H1 (cell line): ENCODE results near the gene FLCN. TPM values are rescaled to one million over a fixed set of nuclear protein-coding genes. Genes with fewer than 3 reads are reported as not detected.

Experiments
- CTCF ChIA-PET: fragments of 300-600 bp; sonication (Branson Sonifier 250); formaldehyde crosslinking; loops from one replicate; lab custom pipeline; 2021; ENCODE audit not compliant: partially characterized antibody; lab: Charles Lee
- POLR2A ChIA-PET: fragments of 300-600 bp; sonication (Branson Sonifier 250); formaldehyde crosslinking; loops from one replicate; lab custom pipeline; 2021; ENCODE audit warnings: inconsistent platforms; ENCODE audit not compliant: partially characterized antibody; lab: Charles Lee
- DNase-seq, 2 experiments: peaks; one replicate each; pipeline versions ENCODE4 v3.0.0 to v3.0.0-alpha.2; 2010 to 2022; ENCODE audit warnings: low spot score in 2 of 2, low read depth in 1 of 2, mixed read lengths in 1 of 2
- FAIRE-seq: peaks from 2 replicates; lab custom pipeline; 2011; peaks lifted over from hg19 to GRCh38; lab: Jason Lieb, UNC
- H2AFZ ChIP-seq: 2 replicates; pipeline ENCODE4 v1.8.1; 2012; ENCODE audit warnings: low read length, inconsistent platforms
- H2AK5ac ChIP-seq: 2 replicates; pipeline ENCODE4 v1.6.1; 2013; ENCODE audit warnings: low read depth, low read length
- H2BK120ac ChIP-seq: replicated peaks from 2 replicates; pipeline ENCODE3; 2013; ENCODE audit warnings: low read depth, low read length, inconsistent platforms
- H2BK12ac ChIP-seq: 2 replicates; pipeline ENCODE4 v1.6.1; 2013; ENCODE audit warnings: low read depth, low read length
- H2BK15ac ChIP-seq: 2 replicates; pipeline ENCODE4 v1.6.1; 2013; ENCODE audit warnings: low read length
- H2BK20ac ChIP-seq: 2 replicates; pipeline ENCODE4 v1.6.1; 2013; ENCODE audit warnings: low read length
- H2BK5ac ChIP-seq: 2 replicates; pipeline ENCODE4 v1.6.1; 2013; ENCODE audit warnings: low read depth, low read length
- H3K14ac ChIP-seq: 2 replicates; pipeline ENCODE4 v1.6.1; 2013; ENCODE audit warnings: inconsistent platforms; ENCODE audit not compliant: insufficient read length
- H3K18ac ChIP-seq: 2 replicates; pipeline ENCODE4 v1.6.1; 2013; ENCODE audit warnings: low read length; ENCODE audit errors: extremely low read depth
- H3K23ac ChIP-seq: 2 replicates; pipeline ENCODE4 v1.6.1; 2013; ENCODE audit warnings: inconsistent platforms; ENCODE audit not compliant: insufficient read length
- H3K23me2 ChIP-seq: 2 replicates; pipeline ENCODE4 v1.6.1; 2013; ENCODE audit warnings: low read depth, low read length
- H3K27ac ChIP-seq: 2 replicates; pipeline ENCODE4 v1.6.1; 2011; ENCODE audit warnings: low read depth, low read length, inconsistent platforms
- H3K27me3 ChIP-seq, 4 experiments: replicated peaks in 1 of 4; 1 replicate in 1 of 4; 2 replicates in 3 of 4; pipeline versions ENCODE4 v1.6.1 to v1.8.1; 2011 to 2013; ENCODE audit warnings: low read length in 3 of 4, mild to moderate bottlenecking in 3 of 4, inconsistent platforms in 2 of 4, mixed read lengths in 2 of 4, moderate library complexity in 1 of 4; ENCODE audit not compliant: control insufficient read depth in 3 of 4, insufficient read depth in 3 of 4; ENCODE audit errors: extremely low read depth in 1 of 4
- H3K36me3 ChIP-seq, 4 experiments: 2 replicates each; pipeline versions ENCODE4 v1.6.1 to v1.8.1; 2011 to 2013; ENCODE audit warnings: mild to moderate bottlenecking in 4 of 4, low read length in 3 of 4, moderate library complexity in 2 of 4, control low read depth in 1 of 4, inconsistent platforms in 1 of 4; ENCODE audit not compliant: insufficient read depth in 4 of 4, control insufficient read depth in 2 of 4
- H3K4ac ChIP-seq: replicated peaks from 2 replicates; pipeline ENCODE3; 2013; ENCODE audit warnings: low read length, low read depth, mixed read lengths, inconsistent platforms; ENCODE audit not compliant: insufficient read length
- H3K4me1 ChIP-seq, 4 experiments: replicated peaks in 1 of 4; 1 replicate in 1 of 4; 2 replicates in 3 of 4; pipeline versions ENCODE4 v1.6.1 to v1.8.1; 2011 to 2013; ENCODE audit warnings: low read length in 3 of 4, inconsistent platforms in 2 of 4, mixed read lengths in 1 of 4; ENCODE audit not compliant: insufficient read depth in 4 of 4, control insufficient read depth in 3 of 4
- H3K4me2 ChIP-seq, 2 experiments: 2 replicates each; pipeline versions ENCODE4 v1.6.1 to v1.8.1; 2011 to 2013; ENCODE audit warnings: low read depth in 2 of 2, low read length in 2 of 2, control low read depth in 1 of 2, inconsistent platforms in 1 of 2, mild to moderate bottlenecking in 1 of 2; ENCODE audit not compliant: insufficient read depth in 1 of 2
- H3K4me3 ChIP-seq, 4 experiments: fragments of 200-600, 300-600 bp in 1 of 4; sonication (generic), shearing (Covaris generic), sonication (Bioruptor Twin) in 1 of 4; 2 replicates each; pipeline versions ENCODE4 v1.5.1 to v1.8.1; 2011 to 2016; ENCODE audit warnings: low read length in 4 of 4, low read depth in 3 of 4, control low read depth in 2 of 4, inconsistent platforms in 2 of 4, mild to moderate bottlenecking in 2 of 4, mixed read lengths in 1 of 4, moderate library complexity in 1 of 4; ENCODE audit not compliant: insufficient read depth in 2 of 4; ENCODE audit errors: extremely low read depth in 1 of 4
- H3K56ac ChIP-seq: replicated peaks from 2 replicates; pipeline ENCODE3; 2013; ENCODE audit warnings: low read depth, mild to moderate bottlenecking, mixed read lengths, low read length, inconsistent platforms; ENCODE audit not compliant: insufficient read length
- H3K79me1 ChIP-seq: 2 replicates; pipeline ENCODE4 v1.6.1; 2013; ENCODE audit warnings: low read depth, low read length, control low read depth
- H3K79me2 ChIP-seq, 2 experiments: 2 replicates each; pipeline versions ENCODE4 v1.6.1 to v1.8.1; 2012 to 2013; ENCODE audit warnings: low read length in 2 of 2, mild to moderate bottlenecking in 2 of 2, inconsistent platforms in 1 of 2; ENCODE audit not compliant: insufficient read depth in 2 of 2, control insufficient read depth in 1 of 2
- H3K9ac ChIP-seq, 4 experiments: replicated peaks in 1 of 4; 1 replicate in 1 of 4; 2 replicates in 3 of 4; pipeline versions ENCODE4 v1.6.1 to v1.8.1; 2011 to 2013; ENCODE audit warnings: low read depth in 3 of 4, low read length in 3 of 4, control low read depth in 2 of 4, mild to moderate bottlenecking in 2 of 4, moderate library complexity in 2 of 4, inconsistent platforms in 1 of 4; ENCODE audit errors: extremely low read depth in 1 of 4
- H3K9me3 ChIP-seq, 2 experiments: 2 replicates each; pipeline versions ENCODE4 v1.6.1 to v1.8.1; 2012 to 2013; ENCODE audit warnings: mild to moderate bottlenecking in 2 of 2, moderate library complexity in 2 of 2, control low read depth in 1 of 2, inconsistent platforms in 1 of 2, low read depth in 1 of 2, low read length in 1 of 2, mixed read lengths in 1 of 2; ENCODE audit not compliant: insufficient read depth in 2 of 2
- H4K20me1 ChIP-seq, 2 experiments: replicated peaks in 1 of 2; 2 replicates each; pipeline versions ENCODE3 to v1.8.1; 2011 to 2013; ENCODE audit warnings: inconsistent platforms in 2 of 2, low read length in 2 of 2, mild to moderate bottlenecking in 1 of 2; ENCODE audit not compliant: insufficient read depth in 2 of 2, control insufficient read depth in 1 of 2
- H4K5ac ChIP-seq: 2 replicates; pipeline ENCODE4 v1.6.1; 2013; ENCODE audit warnings: low read length, low read depth, mixed read lengths, inconsistent platforms; ENCODE audit not compliant: insufficient read length
- H4K8ac ChIP-seq: 2 replicates; pipeline ENCODE4 v1.8.0; 2013; ENCODE audit warnings: mild to moderate bottlenecking, moderate library complexity, low read length, inconsistent platforms; ENCODE audit not compliant: insufficient read depth; ENCODE audit errors: extremely low read depth
- H4K91ac ChIP-seq: replicated peaks from 2 replicates; pipeline ENCODE3; 2013; ENCODE audit warnings: low read length, mixed read lengths, inconsistent platforms; ENCODE audit not compliant: insufficient read length
- CBX5 ChIP-seq: fragments of 300-800, 300-1000 bp; sonication (generic); IDR thresholded peaks from 2 replicates; pipeline ENCODE4 v1.7.1; 2016; ENCODE audit warnings: antibody characterized with exemption, low read length, low read depth
- RNF2 ChIP-seq: fragments of 200-900, 300-1000 bp; sonication (generic); IDR thresholded peaks from 2 replicates; pipeline ENCODE4 v1.7.1; 2016; ENCODE audit warnings: borderline replicate concordance, low read depth, mild to moderate bottlenecking, antibody characterized with exemption, low read length; ENCODE audit not compliant: poor library complexity, severe bottlenecking; ENCODE audit errors: missing control alignments
- SP1 ChIP-seq: IDR thresholded peaks from 2 replicates; pipeline ENCODE4 v1.6.1; 2011; ENCODE audit warnings: low read depth, low read length
- SRF ChIP-seq: IDR thresholded peaks from 2 replicates; pipeline ENCODE4 v1.6.1; 2011; ENCODE audit warnings: mild to moderate bottlenecking, low read depth, low read length, moderate library complexity
- WGBS, 2 experiments: shearing (Covaris generic) in 1 of 2; methylation state at CpG; one replicate each; pipeline versions ENCODE4 v1.1.6 to v1.1.7; 2013 to 2015; ENCODE audit warnings: low lambda C conversion rate in 2 of 2, mixed read lengths in 2 of 2, inconsistent platforms in 1 of 2, low coverage in 1 of 2, missing lambda C conversion rate in 1 of 2; ENCODE audit not compliant: insufficient replicate concordance in 2 of 2, insufficient coverage in 1 of 2, insufficient read length in 1 of 2; ENCODE audit errors: extremely low coverage in 1 of 2, missing lambda C conversion rate in 1 of 2; 5-methylcytosine and 5-hydroxymethylcytosine counted together
- polyA plus RNA-seq, 7 experiments: library from polyadenylated mRNA; depleted of rRNA in 3 of 7; stranded (reverse) in 5 of 7; unstranded in 2 of 7; fragments of >200 nt in 5 of 7; fragments of 200-250 nt in 2 of 7; gene quantifications; 1 replicate in 5 of 7; 2 replicates in 1 of 7; 4 replicates in 1 of 7; pipeline versions ENCODE4 v1.2.1 to v1.2.3, GENCODE V29; 2011 to 2013; ENCODE audit warnings: missing spikeins in 2 of 7, mixed read lengths in 2 of 7
- total RNA-seq: library from RNA; stranded (reverse); fragmentation: NEBNext Ultra II Directional; extraction: Animal tissue kit (Norgen Biotek cat#: 25700); gene quantifications from 2 replicates; pipeline ENCODE4 v1.2.1, GENCODE V29; 2021
- TF ChIP-seq, protein P1 (sequence below): IDR thresholded peaks from 2 replicates; pipeline ENCODE4 v1.6.1; 2011; ENCODE audit warnings: low read depth, mild to moderate bottlenecking, low read length; ENCODE audit not compliant: insufficient read depth

The FLCN gene
- total and polyA plus RNA-seq, 2 of the 8 experiments (the other 6 are each of a cell fraction or from before 2014, with no cell fraction given): 15.6 to 34.6 TPM

DNA sequence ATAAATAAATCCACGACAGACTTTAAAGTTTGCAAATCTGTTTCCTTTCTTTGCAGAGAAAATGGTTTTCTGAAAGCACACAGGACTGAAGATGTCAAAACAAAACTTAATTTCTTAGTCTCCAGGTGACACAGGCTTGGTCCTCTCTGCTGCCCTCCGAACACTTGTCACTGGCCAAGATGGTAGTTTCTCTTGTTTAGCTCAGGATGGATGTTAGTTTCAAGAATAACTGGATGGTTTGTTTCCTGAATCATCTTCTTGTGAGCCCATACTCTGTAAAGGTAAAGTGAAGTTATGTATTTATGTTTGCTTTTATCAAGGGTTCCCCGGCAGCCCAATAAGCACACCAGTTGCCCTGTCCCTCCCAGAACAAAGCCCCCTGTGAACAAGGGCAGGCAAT lies 9.9 kb upstream of the FLCN start:
- no peak overlapping the region for H4K8ac ChIP-seq
- DNase-seq (no peak), FAIRE-seq (no peak)
- peaks cover 6 to 40% (median 25%) of the 10 kb centered on the region in 4 experiments for H3K36me3 ChIP-seq
- no peaks in the 10 kb centered on the region for H3K23me2 ChIP-seq
- no peak overlapping the region for H3K4me3 ChIP-seq
- H2BK120ac ChIP-seq: no peak overlapping the region
- H4K91ac ChIP-seq: no peak overlapping the region
- H3K79me2 ChIP-seq: no peaks in the 10 kb centered on the region
- H2BK5ac ChIP-seq: no peak overlapping the region
- H2BK15ac ChIP-seq: no peak overlapping the region
- H3K4me1 ChIP-seq: no peaks in the 10 kb centered on the region
- H2BK20ac ChIP-seq: no peak overlapping the region
- peaks cover 1 to 5% of the 10 kb centered on the region in 2 experiments for H4K20me1 ChIP-seq
- no peaks in the 10 kb centered on the region for H3K27me3 ChIP-seq
- no peak overlapping the region for H2BK12ac ChIP-seq
- POLR2A ChIA-PET: no interaction called here
- no peaks in the 10 kb centered on the region; the same call in 1 of the 2 replicates for H3K79me1 ChIP-seq
- H2AFZ ChIP-seq: no peak overlapping the region
- no peak overlapping the region for H2AK5ac ChIP-seq
- H3K14ac ChIP-seq: no peak overlapping the region
- H4K5ac ChIP-seq: no peak overlapping the region
- H3K9ac ChIP-seq: no peak overlapping the region
- 84% methylated on average over 3 of the region's 3 CpGs; no CpG with 5 or more reads in 1 of the 2 experiments for WGBS, 2 experiments
- H3K4me2 ChIP-seq: no peak overlapping the region
- H3K9me3 ChIP-seq: no peaks in the 10 kb centered on the region
- H3K4ac ChIP-seq: no peak overlapping the region
- no peak overlapping the region for H3K18ac ChIP-seq
- no peak overlapping the region for H3K56ac ChIP-seq
- H3K27ac ChIP-seq: no peak overlapping the region
- no peak overlapping the region for H3K23ac ChIP-seq
- CTCF ChIA-PET: interaction anchor here (0.6 to 1.9 kb wide), 3 partner anchors 23 to 415 kb away, joined by 4 to 5 read pairs (median 5); no protein-coding TSS in a partner anchor
- TF ChIP-seq CBX5 (no peak), SRF (no peak), SP1 (no peak), RNF2 (no peak)
- TF ChIP-seq, protein P1, sequence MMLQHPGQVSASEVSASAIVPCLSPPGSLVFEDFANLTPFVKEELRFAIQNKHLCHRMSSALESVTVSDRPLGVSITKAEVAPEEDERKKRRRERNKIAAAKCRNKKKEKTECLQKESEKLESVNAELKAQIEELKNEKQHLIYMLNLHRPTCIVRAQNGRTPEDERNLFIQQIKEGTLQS: no peak
